Measurements from ENCODE around the gene EIF4H. TPM values are rescaled to one million over a fixed set of nuclear protein-coding genes. Genes with fewer than 3 reads are reported as not detected.
A peak's percentile ranks its signal among the peaks of the same experiment; 100 is the strongest.

Gene EIF4H
- total and polyA plus RNA-seq, 9 of the 15 experiments (the other 6 are each of a cell fraction or from before 2014, with no cell fraction given) = 11.0 to 435 (median 319) TPM

GRCh38 chr7:74165867-74166593 is 8.1 kb upstream of the EIF4H start:
- ATAC-seq = no peak
- in situ Hi-C loops (cut with MboI) = no loop called here
- POLR2A ChIA-PET = interaction anchor here (2.8 kb wide), 1 partner anchor 8 kb away, joined by 19 read pairs; the partner anchor contains the start of gene EIF4H
- no peak for TF ChIP-seq PHF21A (IDR thresholded peaks at IDR 0.05; ENCODE audit: borderline replicate concordance, low read depth)
- no peak for TF ChIP-seq U2AF2 (optimal IDR thresholded peaks at IDR 0.05; ENCODE audit: low read depth, low read length)
- peak in 1 of 2 experiments; percentile 56; a peak in 1 of 3 replicates for TF ChIP-seq CBX3 (IDR thresholded peaks at IDR 0.05; ENCODE audit: borderline replicate concordance in 1 of 2, low read length in 2 of 2)
- no peak for TF ChIP-seq ZNF140 (CRISPR knock-in tag; IDR thresholded peaks at IDR 0.05)
- TF ChIP-seq NCOA6 (IDR thresholded peaks at IDR 0.05) = no peak
- no peak for TF ChIP-seq STAG1 (CRISPR knock-in tag; IDR thresholded peaks at IDR 0.05; ENCODE audit: borderline replicate concordance)
- no peak for TF ChIP-seq CBX1 (IDR thresholded peaks at IDR 0.05; ENCODE audit: low read depth)
- no peak for TF ChIP-seq KAT8 (IDR thresholded peaks at IDR 0.05; ENCODE audit: low read depth)
- TF ChIP-seq ZNF436 (CRISPR knock-in tag; IDR thresholded peaks at IDR 0.05) = no peak
- no peak for TF ChIP-seq ETV1 (tag; conservative IDR thresholded peaks at IDR 0.05; ENCODE audit: low read depth)
- no peak for TF ChIP-seq POU5F1 (IDR thresholded peaks at IDR 0.05; ENCODE audit: borderline replicate concordance, low read depth, low read length, partially characterized antibody)
- no peak for TF ChIP-seq ZNF589 (CRISPR knock-in tag; IDR thresholded peaks at IDR 0.05; ENCODE audit: low read depth)
- peak; percentile 48; the same call in 1 of the 2 replicates for TF ChIP-seq ZBTB33 (CRISPR knock-in tag; IDR thresholded peaks at IDR 0.05)
- TF ChIP-seq MITF (IDR thresholded peaks at IDR 0.05) = no peak
- TF ChIP-seq TRIM24 (IDR thresholded peaks at IDR 0.05) = 0 out of 4 replicates have a peak, but pooled peaks of 1 of the 2 experiments have one; percentile 15
- no peak for TF ChIP-seq ZNF717 (CRISPR knock-in tag; IDR thresholded peaks at IDR 0.05)
- peak; percentile 45 for TF ChIP-seq ZFP36 (IDR thresholded peaks at IDR 0.05; ENCODE audit: low read depth, low read length, partially characterized antibody)
- TF ChIP-seq RNF2 (IDR thresholded peaks at IDR 0.05) = no peak
- TF ChIP-seq ZNF431 (CRISPR knock-in tag; IDR thresholded peaks at IDR 0.05) = peak; percentile 95
- no peak for TF ChIP-seq CREB1 (IDR thresholded peaks at IDR 0.05)
- TF ChIP-seq CREB1 (CRISPR knock-in tag; IDR thresholded peaks at IDR 0.05) = no peak

More at GRCh38 chr7:74165867-74166593, 8.1 kb upstream of the EIF4H start:
- H3K9ac ChIP-seq (ENCODE audit: insufficient read depth in 1 of 2, low read depth in 2 of 2, low read length in 2 of 2) = peak overlapping the region in 1 of 2 experiments; percentile 55; a peak in 1 of 4 replicates
- no peaks in the 10 kb centered on the region for H3K27me3 ChIP-seq (ENCODE audit: control insufficient read depth in 2 of 2, insufficient read depth in 2 of 2, low read length in 2 of 2)
- DNase-seq (ENCODE audit: extremely low read depth in 1 of 4, low spot score in 3 of 4) (no peak), FAIRE-seq (no peak)
- H3K4me3 ChIP-seq = no peak overlapping the region
- peaks cover 8% of the 10 kb centered on the region in 2 experiments; a peak in 4 of 5 replicates for H3K4me1 ChIP-seq (replicated peaks in 1 of 2; ENCODE audit: control insufficient read depth in 2 of 2, insufficient read depth in 2 of 2, low read length in 2 of 2)
- H3K27ac ChIP-seq (ENCODE audit: extremely low read depth, low read depth, low read length) = peak overlapping the region; percentile 61; the same call in 1 of the 3 replicates
- WGBS (ENCODE audit: insufficient coverage, low coverage, missing lambda C conversion rate) = 92% methylated on average over 15 of the region's 15 CpGs
- intact Hi-C loops (cut with micrococcal nuclease) = no loop called here
- CTCF ChIA-PET (ENCODE audit: low intra/inter-chr PET ratio) = no interaction called here
- no peak overlapping the region for H3K4me2 ChIP-seq (ENCODE audit: insufficient read depth, low read length)
- no peaks in the 10 kb centered on the region for H3K36me3 ChIP-seq (ENCODE audit: control insufficient read depth, insufficient read depth, low read length)
- H3K9me3 ChIP-seq (replicated peaks; ENCODE audit: control insufficient read depth, insufficient read depth, low read depth, low read length) = peaks cover 4% of the 10 kb centered on the region; the same call in 1 of the 2 replicates
- BruUV-seq (replicated peaks) = no TSS peak
- H2AFZ ChIP-seq (ENCODE audit: low read depth, low read length) = peak overlapping the region; percentile 93
- no peaks in the 10 kb centered on the region for H3K79me2 ChIP-seq (ENCODE audit: control insufficient read depth, insufficient read depth, low read length)
- no peaks in the 10 kb centered on the region for H3K9me1 ChIP-seq (ENCODE audit: control insufficient read depth, insufficient read depth, low read length)
- H4K20me1 ChIP-seq (replicated peaks; ENCODE audit: control insufficient read depth, insufficient read depth, low read length) = no peaks in the 10 kb centered on the region

All from K562 (cell line).